ENCODE results near the gene LZTS2.

Gene LZTS2

DNA sequence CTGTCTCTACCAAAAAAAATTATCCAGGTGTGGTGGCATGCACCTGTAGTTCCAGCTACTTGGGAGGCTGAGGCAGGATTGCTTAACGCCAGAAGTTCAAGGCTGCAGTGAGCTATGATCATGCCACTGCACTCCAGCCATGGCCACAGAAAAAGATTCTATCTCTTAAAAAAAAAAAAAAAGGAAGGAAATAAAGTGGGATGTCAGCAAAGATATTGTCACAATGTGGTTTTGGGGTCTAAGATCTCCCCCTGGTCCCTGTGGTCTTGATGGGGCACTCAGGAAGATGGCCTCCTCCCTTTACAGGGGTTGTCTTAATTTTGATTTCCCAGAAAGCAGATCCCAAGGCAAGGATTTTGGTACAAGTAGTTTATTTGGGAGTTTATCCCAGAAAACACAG lies 54.7 kb downstream of the LZTS2 start:
- DNase-seq (ENCODE audit: low read depth): no peak

DNA sequence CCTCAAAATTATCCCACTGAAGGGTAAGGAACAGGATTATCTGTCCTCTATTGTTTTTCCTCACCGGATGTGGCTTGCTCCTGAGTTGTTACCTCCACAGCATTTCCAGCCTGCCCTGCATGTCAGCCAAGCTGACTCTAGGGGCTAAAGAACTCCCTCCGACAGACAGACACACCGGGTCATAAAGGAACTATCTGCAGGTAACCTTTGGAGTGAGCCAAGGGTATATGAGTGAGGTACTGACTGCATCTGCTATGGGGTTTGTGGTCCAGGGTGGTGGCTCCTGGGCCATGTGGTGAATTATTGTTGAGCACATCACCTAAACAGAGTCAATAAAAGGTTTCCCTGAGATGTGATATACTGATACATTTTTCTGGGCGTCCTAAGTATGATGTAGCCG lies 55.3 kb downstream of the LZTS2 start:
- DNase-seq (ENCODE audit: low read depth): no peak

DNA sequence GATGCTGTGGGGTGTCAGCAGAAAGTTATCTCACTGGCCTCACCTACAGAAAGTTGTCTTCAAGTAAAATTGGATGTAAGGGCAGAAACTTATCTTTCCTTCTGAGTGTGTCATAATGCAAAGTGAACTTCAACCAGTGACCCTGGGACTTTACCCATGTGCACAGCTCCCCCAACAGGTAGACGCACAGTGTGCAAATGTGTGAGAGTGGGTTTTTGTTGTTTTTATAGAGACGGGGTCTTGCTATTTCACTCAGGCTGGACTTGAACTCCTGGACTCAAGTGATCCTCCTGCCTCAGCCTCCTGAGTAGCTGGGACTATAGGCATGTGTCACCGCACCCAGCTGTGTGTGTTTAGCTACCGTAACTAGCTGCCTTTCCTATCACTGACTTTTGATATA lies 55.8 kb downstream of the LZTS2 start:
- DNase-seq (ENCODE audit: low read depth): no peak

DNA sequence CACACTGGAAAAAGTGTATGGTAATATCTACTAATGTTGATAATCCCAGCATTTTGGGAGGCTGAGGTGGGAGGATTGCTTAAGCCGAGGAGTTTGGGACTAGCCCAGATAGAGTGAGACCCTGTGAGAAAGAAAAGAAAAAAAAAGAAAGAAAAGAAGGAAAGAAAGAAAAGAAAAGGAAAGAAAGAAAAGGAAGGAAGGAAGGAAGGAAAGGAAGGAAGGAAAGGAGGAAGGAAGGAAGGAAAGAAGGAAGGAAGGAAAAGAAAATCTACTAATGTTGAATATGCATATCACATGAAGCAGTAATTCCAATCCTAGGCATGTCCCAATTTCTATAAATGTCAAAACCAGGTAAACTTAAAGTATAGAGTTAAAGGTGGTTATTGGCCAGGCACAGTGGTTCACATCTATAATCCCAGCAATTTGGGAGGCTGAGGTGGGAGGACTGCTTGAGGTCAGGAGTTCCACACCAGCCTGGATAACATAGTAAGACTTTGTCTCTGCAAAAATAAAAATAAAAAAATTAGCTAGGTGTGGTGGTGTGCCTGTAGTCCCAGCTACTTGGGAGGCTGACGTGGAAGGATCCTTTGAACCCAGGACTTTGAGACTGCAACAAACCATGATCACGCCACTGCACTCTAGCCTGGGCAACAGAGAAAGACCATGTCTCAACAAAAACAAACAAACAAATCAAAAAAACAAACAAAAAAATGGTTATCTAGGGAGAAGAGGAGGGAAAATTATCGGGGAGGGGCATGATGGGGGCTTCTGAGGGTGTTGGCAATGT lies 57.0 kb downstream of the LZTS2 start:
- no peak for DNase-seq (ENCODE audit: low read depth)

Data from T follicular helper cell (primary cell).